PC-3 (cell line): Measurements from ENCODE around the gene AGO3. TPM values are rescaled to one million over a fixed set of nuclear protein-coding genes. Genes with fewer than 3 reads are reported as not detected.

Experiments
- ATAC-seq: fragments of 200-7000 bp; cut with Tn5 transposase; 2 replicates; pipeline ENCODE4 v1.9.1; 2020; ENCODE audit warnings: mild to moderate bottlenecking, moderate library complexity
- BruUV-seq: library from RNA; stranded (reverse); fragments of 400-500 nt; replicated peaks from 2 replicates; lab custom pipeline; 2021; lab: Mats Ljungman, UMichigan
- CTCF ChIA-PET: fragments of 300-600 bp; sonication (Branson Sonifier 250); formaldehyde crosslinking; loops from one replicate; lab custom pipeline; 2022; ENCODE audit warnings: antibody characterized with exemption; lab: Charles Lee
- POLR2A ChIA-PET: fragments of 300-600 bp; sonication (Branson Sonifier 250); formaldehyde crosslinking; loops from one replicate; lab custom pipeline; 2022; ENCODE audit warnings: antibody characterized with exemption; ENCODE audit not compliant: unreplicated experiment; lab: Charles Lee
- DNase-seq: peaks from one replicate; pipeline ENCODE4 v3.0.0-alpha.2; 2015
- H2AFZ ChIP-seq: fragments of 300-600 bp; sonication (generic); 2 replicates; pipeline ENCODE4 v1.6.0; 2016; ENCODE audit warnings: antibody characterized with exemption, low read length
- H3F3A ChIP-seq: fragments of 300-600 bp; sonication (generic); one replicate; pipeline ENCODE4 v1.6.0; 2017; ENCODE audit warnings: antibody characterized with exemption, low read length, control low read depth, mild to moderate bottlenecking; ENCODE audit not compliant: unreplicated experiment
- H3K27ac ChIP-seq: fragments of 300-600 bp; sonication (generic); 2 replicates; pipeline ENCODE4 v1.5.1; 2016; ENCODE audit warnings: mild to moderate bottlenecking, low read length
- H3K27me3 ChIP-seq: fragments of 300-600 bp; sonication (generic); 2 replicates; pipeline ENCODE4 v1.6.1; 2016; ENCODE audit warnings: low read length, mixed read lengths
- H3K36me3 ChIP-seq: fragments of 300-600 bp; sonication (generic); 2 replicates; pipeline ENCODE4 v1.6.1; 2016; ENCODE audit warnings: low read depth, mixed run types, low read length, mixed read lengths
- H3K4me1 ChIP-seq: fragments of 300-600 bp; sonication (generic); 2 replicates; pipeline ENCODE4 v1.5.1; 2016; ENCODE audit warnings: low read length; ENCODE audit not compliant: insufficient read depth
- H3K4me2 ChIP-seq: fragments of 300-600 bp; sonication (generic); 2 replicates; pipeline ENCODE4 v1.6.0; 2016; ENCODE audit warnings: low read length
- H3K4me3 ChIP-seq: fragments of 300-600 bp; sonication (generic); 2 replicates; pipeline ENCODE4 v1.5.1; 2016; ENCODE audit warnings: mild to moderate bottlenecking, low read length, mixed read lengths
- H3K79me2 ChIP-seq: fragments of 300-600 bp; sonication (generic); 2 replicates; pipeline ENCODE4 v1.6.1; 2017; ENCODE audit warnings: low read length, mixed read lengths
- H3K9ac ChIP-seq: fragments of 300-600 bp; sonication (generic); 2 replicates; pipeline ENCODE4 v1.6.0; 2016; ENCODE audit warnings: mild to moderate bottlenecking, low read length
- H3K9me2 ChIP-seq: fragments of 300-600 bp; sonication (generic); replicated peaks from 2 replicates; pipeline ENCODE4 v1.6.1; 2016; ENCODE audit warnings: mixed run types, low read length, mixed read lengths
- H3K9me3 ChIP-seq: fragments of 300-600 bp; sonication (generic); 2 replicates; pipeline ENCODE4 v1.6.1; 2016; ENCODE audit warnings: low read length, mixed read lengths
- H4K20me1 ChIP-seq: fragments of 300-600 bp; sonication (generic); 2 replicates; pipeline ENCODE4 v1.6.1; 2016; ENCODE audit warnings: low read length, mixed read lengths
- CTCF ChIP-seq: fragments of 300-600 bp; sonication (generic); conservative IDR thresholded peaks from 2 replicates; pipeline ENCODE4 v1.5.1; 2017; ENCODE audit warnings: antibody characterized with exemption, low read depth, mild to moderate bottlenecking, low read length
- EZH2 ChIP-seq: fragments of 300-600 bp; sonication (generic); IDR thresholded peaks from one replicate; pipeline ENCODE4 v1.6.1; 2017; ENCODE audit warnings: antibody characterized with exemption, mild to moderate bottlenecking, low read length; ENCODE audit not compliant: unreplicated experiment
- EZH2phosphoT487 ChIP-seq: fragments of 300-600 bp; sonication (generic); IDR thresholded peaks from 2 replicates; pipeline ENCODE4 v1.6.1; 2018; ENCODE audit warnings: mild to moderate bottlenecking, antibody characterized with exemption, low read length, borderline replicate concordance
- intact Hi-C: fragments of 100-400 bp; cut with micrococcal nuclease; formaldehyde crosslinking; loops from 2 replicates; pipeline ENCODE4 v1.9.0; 2023
- total RNA-seq: library from RNA; depleted of rRNA; stranded (reverse); fragments of >200 nt; gene quantifications from 2 replicates; pipeline ENCODE4 v1.2.3, GENCODE V29; 2014

The AGO3 gene
- total RNA-seq, 1 experiment from 2014 or later = 17.7 TPM

GRCh38 chr1:36051821-36052220 lies 120.9 kb downstream of the AGO3 start:
- BruUV-seq = no TSS peak
- Histone ChIP-seq H3K9ac (no peak overlapping the region), H3K9me3 (no peaks in the 10 kb centered on the region), H3K27me3 (no peaks in the 10 kb centered on the region), H3K4me1 (no peaks in the 10 kb centered on the region), H3K4me3 (no peak overlapping the region), H3K9me2 (no peaks in the 10 kb centered on the region), H4K20me1 (no peaks in the 10 kb centered on the region), H2AFZ (no peak overlapping the region), H3K79me2 (no peaks in the 10 kb centered on the region), H3F3A (no peaks in the 10 kb centered on the region), H3K4me2 (no peak overlapping the region), H3K36me3 (peaks cover 11% of the 10 kb centered on the region; the same call in 1 of the 2 replicates), H3K27ac (no peak overlapping the region)
- ChIA-PET CTCF (no interaction called here), POLR2A (no interaction called here)
- TF ChIP-seq EZH2phosphoT487 (no peak), EZH2 (no peak), CTCF (no peak)
- ATAC-seq = no peak
- no peak for DNase-seq
- intact Hi-C loops = no loop called here

- Histone ChIP-seq H3K9me3 (no peaks in the 10 kb centered on the region), H3K9me2 (no peaks in the 10 kb centered on the region), H3K36me3 (peaks cover 8% of the 10 kb centered on the region; the same call in 1 of the 2 replicates), H2AFZ (no peak overlapping the region), H3K27me3 (no peaks in the 10 kb centered on the region), H3K4me1 (no peaks in the 10 kb centered on the region), H3F3A (no peaks in the 10 kb centered on the region), H3K4me3 (no peak overlapping the region), H3K4me2 (no peak overlapping the region), H4K20me1 (no peaks in the 10 kb centered on the region), H3K9ac (no peak overlapping the region), H3K27ac (no peak overlapping the region), H3K79me2 (no peaks in the 10 kb centered on the region)
- intact Hi-C loops = no loop called here
- DNase-seq = no peak
- POLR2A ChIA-PET = no interaction called here
- BruUV-seq = no TSS peak
- no peak for TF ChIP-seq EZH2phosphoT487
- no peak for TF ChIP-seq CTCF
- no peak for TF ChIP-seq EZH2
- no peak for ATAC-seq
- CTCF ChIA-PET = no interaction called here
Measured at GRCh38 chr1:36053978-36054377, 123.1 kb downstream of the AGO3 start.

- TF ChIP-seq CTCF = no peak
- no peak for TF ChIP-seq EZH2
- TF ChIP-seq EZH2phosphoT487 = no peak
- POLR2A ChIA-PET = no interaction called here
- DNase-seq (no peak), ATAC-seq (no peak)
- H4K20me1 ChIP-seq = no peaks in the 10 kb centered on the region
- intact Hi-C loops = no loop called here
- CTCF ChIA-PET = no interaction called here
- H3K36me3 ChIP-seq = peaks cover 8% of the 10 kb centered on the region; the same call in 1 of the 2 replicates
- no peaks in the 10 kb centered on the region for H3K27me3 ChIP-seq
- H3K9ac ChIP-seq = no peak overlapping the region
- H3K9me3 ChIP-seq = no peaks in the 10 kb centered on the region
- H3K4me3 ChIP-seq = no peak overlapping the region
- no peaks in the 10 kb centered on the region for H3K4me1 ChIP-seq
- TSS peak; percentile 14 for BruUV-seq
- H3F3A ChIP-seq = no peaks in the 10 kb centered on the region
- no peak overlapping the region for H3K4me2 ChIP-seq
- H2AFZ ChIP-seq = no peak overlapping the region
- no peaks in the 10 kb centered on the region for H3K9me2 ChIP-seq
- no peak overlapping the region for H3K27ac ChIP-seq
- no peaks in the 10 kb centered on the region for H3K79me2 ChIP-seq
Measured at GRCh38 chr1:36055706-36056105, 124.8 kb downstream of the AGO3 start.
